Calu3 (cell line): ENCODE results near the gene TNPO1. TPM values are rescaled to one million over a fixed set of nuclear protein-coding genes. Genes with fewer than 3 reads are reported as not detected.

ENCODE experiments used
- BruUV-seq: library from RNA; stranded (reverse); fragments of 400-500 nt; replicated peaks from 2 replicates; lab custom pipeline; 2021; lab: Mats Ljungman, UMichigan
- CTCF ChIA-PET: fragments of 300-600 bp; sonication (Branson Sonifier 250); formaldehyde crosslinking; loops from one replicate; lab custom pipeline; 2022; ENCODE audit warnings: antibody characterized with exemption; lab: Charles Lee
- DNase-seq: peaks from one replicate; pipeline ENCODE4 v3.0.0; 2022
- H3K27ac Mint-ChIP-seq: one replicate; pipeline ENCODE4 v1.8.0; 2022; ENCODE audit warnings: mixed read lengths; ENCODE audit not compliant: unreplicated experiment
- H3K27me3 Mint-ChIP-seq: one replicate; pipeline ENCODE4 v1.8.0; 2022; ENCODE audit warnings: mixed read lengths; ENCODE audit not compliant: unreplicated experiment
- H3K36me3 Mint-ChIP-seq: one replicate; pipeline ENCODE4 v1.8.0; 2022; ENCODE audit warnings: mild to moderate bottlenecking, moderate library complexity, mixed read lengths; ENCODE audit not compliant: insufficient read depth, unreplicated experiment
- H3K4me1 Mint-ChIP-seq: one replicate; pipeline ENCODE4 v1.8.0; 2022; ENCODE audit warnings: mild to moderate bottlenecking, low read depth, mixed read lengths; ENCODE audit not compliant: unreplicated experiment
- H3K4me3 Mint-ChIP-seq: one replicate; pipeline ENCODE4 v1.8.0; 2022; ENCODE audit warnings: mild to moderate bottlenecking, low read depth, moderate library complexity, mixed read lengths; ENCODE audit not compliant: unreplicated experiment
- H3K9me3 Mint-ChIP-seq: one replicate; pipeline ENCODE4 v1.8.0; 2022; ENCODE audit warnings: low read depth, mixed read lengths; ENCODE audit not compliant: unreplicated experiment
- CTCF ChIP-seq: fragments of 200-600 bp; IDR thresholded peaks from one replicate; pipeline ENCODE4 v1.8.0; 2022; ENCODE audit warnings: antibody characterized with exemption; ENCODE audit not compliant: unreplicated experiment
- intact Hi-C: fragments of 100-400 bp; cut with micrococcal nuclease; formaldehyde crosslinking; loops from one replicate; pipeline ENCODE4 v1.10.0; 2022; ENCODE audit not compliant: unreplicated experiment
- total RNA-seq: library from RNA; stranded (reverse); gene quantifications from 2 replicates; pipeline ENCODE4 v1.2.3, GENCODE V29; 2022

The TNPO1 gene
- total RNA-seq, 1 experiment from 2014 or later = 138 TPM

- Mint-ChIP-seq H3K27me3 (no peaks in the 10 kb centered on the region), H3K9me3 (peaks cover 4% of the 10 kb centered on the region), H3K27ac (no peak overlapping the region), H3K36me3 (no peaks in the 10 kb centered on the region), H3K4me3 (no peak overlapping the region), H3K4me1 (peaks cover 29% of the 10 kb centered on the region)
- TF ChIP-seq CTCF = no peak
- DNase-seq = no peak
- CTCF ChIA-PET = no interaction called here
- intact Hi-C loops = no loop called here
- BruUV-seq = no TSS peak
These were observed 120.4 kb downstream of the TNPO1 start for GRCh38 chr5:72936893-72937292.

- DNase-seq = no peak
- TF ChIP-seq CTCF = no peak
- H3K4me1 Mint-ChIP-seq = peaks cover 29% of the 10 kb centered on the region
- no peaks in the 10 kb centered on the region for H3K27me3 Mint-ChIP-seq
- CTCF ChIA-PET = interaction anchor here (1.0 to 1.1 kb wide), 2 partner anchors 14 to 514 kb away, joined by 3 to 4 read pairs; no protein-coding TSS in a partner anchor
- BruUV-seq = no TSS peak
- intact Hi-C loops = no loop called here
- no peak overlapping the region for H3K27ac Mint-ChIP-seq
- peaks cover 4% of the 10 kb centered on the region for H3K9me3 Mint-ChIP-seq
- no peak overlapping the region for H3K4me3 Mint-ChIP-seq
- H3K36me3 Mint-ChIP-seq = no peaks in the 10 kb centered on the region
These were observed 121.1 kb downstream of the TNPO1 start for GRCh38 chr5:72937517-72938061.

GRCh38 chr5:72938206-72938605, 121.7 kb downstream of the TNPO1 start:
- TF ChIP-seq CTCF = no peak
- no peaks in the 10 kb centered on the region for H3K27me3 Mint-ChIP-seq

GRCh38 chr5:72940082-72940481, 123.6 kb downstream of the TNPO1 start:
- TF ChIP-seq CTCF = no peak
- peaks cover 29% of the 10 kb centered on the region for H3K4me1 Mint-ChIP-seq
- H3K27me3 Mint-ChIP-seq = no peaks in the 10 kb centered on the region
- BruUV-seq = no TSS peak
- CTCF ChIA-PET = no interaction called here
- intact Hi-C loops = no loop called here
- no peaks in the 10 kb centered on the region for H3K36me3 Mint-ChIP-seq
- H3K27ac Mint-ChIP-seq = no peak overlapping the region
- no peak for DNase-seq
- H3K9me3 Mint-ChIP-seq = no peaks in the 10 kb centered on the region
- H3K4me3 Mint-ChIP-seq = no peak overlapping the region

More at GRCh38 chr5:72938206-72938605, 121.7 kb downstream of the TNPO1 start:
- intact Hi-C loops = no loop called here
- H3K4me3 Mint-ChIP-seq = no peak overlapping the region
- peak; percentile 29 for DNase-seq
- peaks cover 29% of the 10 kb centered on the region for H3K4me1 Mint-ChIP-seq
- CTCF ChIA-PET = interaction anchor here (1.0 to 1.1 kb wide), 2 partner anchors 14 to 513 kb away, joined by 3 to 4 read pairs; no protein-coding TSS in a partner anchor
- no peaks in the 10 kb centered on the region for H3K36me3 Mint-ChIP-seq
- peaks cover 4% of the 10 kb centered on the region for H3K9me3 Mint-ChIP-seq
- no TSS peak for BruUV-seq
- no peak overlapping the region for H3K27ac Mint-ChIP-seq
